Bronchial epithelial cell (primary cell): ENCODE results near the gene SEC23A. TPM values are rescaled to one million over a fixed set of nuclear protein-coding genes. Genes with fewer than 3 reads are reported as not detected.
"Not testable (repeated sequence)": the region's sequence is repeated elsewhere in the genome, so short reads cannot be mapped to it uniquely, and the experiment has no call there.

Experiments
- DNase-seq: peaks from one replicate; pipeline ENCODE4 v3.0.0-alpha.2; 2010; ENCODE audit warnings: low read depth
- FAIRE-seq: peaks from 2 replicates; lab custom pipeline; 2011; peaks lifted over from hg19 to GRCh38; lab: Jason Lieb, UNC
- H3K27me3 ChIP-seq: 2 replicates; pipeline ENCODE4 v1.5.1; 2011; ENCODE audit warnings: low read length; ENCODE audit not compliant: control insufficient read depth, insufficient read depth
- H3K36me3 ChIP-seq: 2 replicates; pipeline ENCODE4 v1.5.1; 2011; ENCODE audit warnings: low read length; ENCODE audit not compliant: control insufficient read depth, insufficient read depth
- H3K4me3 ChIP-seq: 2 replicates; pipeline ENCODE4 v1.5.1; 2011; ENCODE audit warnings: mild to moderate bottlenecking, low read depth, low read length, control low read depth
- CTCF ChIP-seq: IDR thresholded peaks from 2 replicates; pipeline ENCODE4 v1.5.1; 2011; ENCODE audit warnings: mild to moderate bottlenecking, moderate library complexity, low read length, control low read depth, inconsistent platforms; ENCODE audit not compliant: insufficient read depth, severe bottlenecking
- total RNA-seq: library from RNA; depleted of rRNA; stranded (reverse); fragments of >200 nt; gene quantifications from 2 replicates; pipeline ENCODE4 v1.2.1, GENCODE V29; 2014

The SEC23A gene
- total RNA-seq, 1 donor from 2014 or later: 211 TPM

GRCh38 chr14:39050389-39050788 is 52.6 kb downstream of the SEC23A start:
- no peak overlapping the region for H3K4me3 ChIP-seq
- H3K27me3 ChIP-seq: no peaks in the 10 kb centered on the region
- H3K36me3 ChIP-seq: peaks cover 14% of the 10 kb centered on the region
- no peak for TF ChIP-seq CTCF
- peak; percentile 84 for DNase-seq
- FAIRE-seq: no peak

GRCh38 chr14:39045889-39046288 is 57.1 kb downstream of the SEC23A start:
- not testable (repeated sequence) for H3K27me3 ChIP-seq, H3K36me3 ChIP-seq, DNase-seq, H3K4me3 ChIP-seq, FAIRE-seq

- Histone ChIP-seq H3K4me3 (no peak overlapping the region), H3K36me3 (peaks cover 8% of the 10 kb centered on the region), H3K27me3 (no peaks in the 10 kb centered on the region)
- no peak for TF ChIP-seq CTCF
- no peak for FAIRE-seq
- no peak for DNase-seq
These were observed 59.6 kb downstream of the SEC23A start for GRCh38 chr14:39043352-39043943.

GRCh38 chr14:39040529-39040928 is 62.5 kb downstream of the SEC23A start:
- DNase-seq (no peak), FAIRE-seq (no peak)
- no peak overlapping the region for H3K4me3 ChIP-seq
- peaks cover 4% of the 10 kb centered on the region for H3K36me3 ChIP-seq
- H3K27me3 ChIP-seq: no peaks in the 10 kb centered on the region
- TF ChIP-seq CTCF: no peak

GRCh38 chr14:39038542-39038941 is 64.5 kb downstream of the SEC23A start:
- H3K4me3 ChIP-seq: no peak overlapping the region
- H3K36me3 ChIP-seq: peaks cover 4% of the 10 kb centered on the region
- no peak for DNase-seq
- no peak for FAIRE-seq
- TF ChIP-seq CTCF: no peak
- no peaks in the 10 kb centered on the region for H3K27me3 ChIP-seq

GRCh38 chr14:39036760-39037159 is 66.3 kb downstream of the SEC23A start:
- DNase-seq: no peak
- H3K36me3 ChIP-seq: peaks cover 4% of the 10 kb centered on the region
- no peak for TF ChIP-seq CTCF
- no peak for FAIRE-seq
- H3K4me3 ChIP-seq: no peak overlapping the region
- H3K27me3 ChIP-seq: no peaks in the 10 kb centered on the region
